HepG2 (cell line): ENCODE results near the gene ARG2. TPM values are rescaled to one million over a fixed set of nuclear protein-coding genes. Genes with fewer than 3 reads are reported as not detected.

Source experiments
- AHDC1 ChIP-seq: sonication (generic); formaldehyde crosslinking; IDR thresholded peaks from 2 replicates; pipeline ENCODE4 v1.5.1; 2020; ENCODE audit warnings: mild to moderate bottlenecking, missing genetic modification reagents, borderline replicate concordance
- DPF2 ChIP-seq: sonication (generic); formaldehyde crosslinking; IDR thresholded peaks from 2 replicates; pipeline ENCODE4 v1.4.0; 2020; ENCODE audit warnings: mild to moderate bottlenecking, low read depth, missing genetic modification reagents, borderline replicate concordance
- HBP1 ChIP-seq: IDR thresholded peaks from 2 replicates; pipeline ENCODE4 v1.6.1; 2016; ENCODE audit warnings: low read depth, control low read depth
- HDAC1 ChIP-seq: sonication (generic); formaldehyde crosslinking; IDR thresholded peaks from 2 replicates; pipeline ENCODE4 v1.5.1; 2020; ENCODE audit warnings: mild to moderate bottlenecking, missing genetic modification reagents
- HOMEZ ChIP-seq: IDR thresholded peaks from 2 replicates; pipeline ENCODE4 v1.6.1; 2016; ENCODE audit warnings: low read depth
- KDM3A ChIP-seq: IDR thresholded peaks from 2 replicates; pipeline ENCODE4 v1.6.1; 2018; ENCODE audit warnings: low read depth, missing compliant biosample characterization
- MBD4 ChIP-seq: IDR thresholded peaks from 2 replicates; pipeline ENCODE4 v1.6.1; 2012; ENCODE audit warnings: low read length, inconsistent platforms, borderline replicate concordance
- MIER2 ChIP-seq: IDR thresholded peaks from 2 replicates; pipeline ENCODE4 v1.6.1; 2016; ENCODE audit warnings: missing biosample characterization, missing genetic modification reagents
- NPAS2 ChIP-seq: sonication (generic); formaldehyde crosslinking; IDR thresholded peaks from 2 replicates; pipeline ENCODE4 v1.8.0; 2022; ENCODE audit warnings: mild to moderate bottlenecking, missing genetic modification reagents, borderline replicate concordance
- NR1H2 ChIP-seq: sonication (generic); formaldehyde crosslinking; IDR thresholded peaks from 2 replicates; pipeline ENCODE4 v1.8.1; 2022; ENCODE audit warnings: low read depth, missing genetic modification reagents, borderline replicate concordance
- NR2F1 ChIP-seq, 2 experiments: fragments of 450-650 bp in 1 of 2; formaldehyde crosslinking in 1 of 2; IDR thresholded peaks; 2 replicates each; pipeline versions ENCODE4 v1.5.0 to v1.6.1; 2016 to 2020; ENCODE audit warnings: mild to moderate bottlenecking in 1 of 2, missing compliant biosample characterization in 1 of 2, missing genetic modification reagents in 1 of 2, moderate library complexity in 1 of 2
- PCBP2 ChIP-seq: fragments of 200-400 bp; formaldehyde crosslinking; optimal IDR thresholded peaks from 2 replicates; pipeline ENCODE3; 2018; ENCODE audit warnings: low read length, low read depth; ENCODE audit not compliant: poor library complexity, severe bottlenecking
- PLSCR1 ChIP-seq: sonication (generic); formaldehyde crosslinking; IDR thresholded peaks from 2 replicates; pipeline ENCODE4 v1.5.0; 2020; ENCODE audit warnings: missing genetic modification reagents, mild to moderate bottlenecking, borderline replicate concordance
- USF2 ChIP-seq, 2 experiments: sonication (generic) in 1 of 2; formaldehyde crosslinking in 1 of 2; IDR thresholded peaks; 2 replicates each; pipeline versions ENCODE4 v1.5.1 to v1.6.1; 2011 to 2020; ENCODE audit warnings: borderline replicate concordance in 1 of 2, low read depth in 1 of 2, low read length in 1 of 2, mild to moderate bottlenecking in 1 of 2, missing genetic modification reagents in 1 of 2, moderate library complexity in 1 of 2
- ZNF225 ChIP-seq: sonication (generic); formaldehyde crosslinking; IDR thresholded peaks from 2 replicates; pipeline ENCODE4 v1.4.0; 2020; ENCODE audit warnings: mild to moderate bottlenecking, missing genetic modification reagents
- ZNF670 ChIP-seq: sonication (generic); formaldehyde crosslinking; IDR thresholded peaks from 2 replicates; pipeline ENCODE4 v1.8.0; 2022; ENCODE audit warnings: mild to moderate bottlenecking, missing genetic modification reagents, borderline replicate concordance
- ZSCAN12 ChIP-seq: sonication (generic); formaldehyde crosslinking; IDR thresholded peaks from 2 replicates; pipeline ENCODE4 v1.9.0; 2021; ENCODE audit warnings: mild to moderate bottlenecking, missing genetic modification reagents
- polyA plus RNA-seq, 8 experiments: library from polyadenylated mRNA; depleted of rRNA in 3 of 8; stranded (reverse) in 7 of 8; unstranded in 1 of 8; fragments of >200 nt; fragmentation: Illumina TruSeq in 4 of 8; extraction: Trizol in 4 of 8; gene quantifications; 2 replicates each; pipeline versions ENCODE4 v1.2.1 to v1.2.3, GENCODE V29; 2011 to 2016; ENCODE audit warnings: low read depth in 4 of 8, missing spikeins in 1 of 8, mixed read lengths in 1 of 8; ENCODE audit not compliant: insufficient read depth in 1 of 8
- total RNA-seq, 5 experiments: library from RNA; depleted of rRNA; stranded (reverse); fragments of >200 nt; fragmentation: Illumina TruSeq; extraction: Trizol; gene quantifications; 2 replicates each; pipeline ENCODE4 v1.2.3, GENCODE V29; 2016; ENCODE audit warnings: low read depth in 1 of 5

ARG2 gene
- total and polyA plus RNA-seq, 2 of the 13 experiments (the other 11 are each of a cell fraction or from before 2014, with no cell fraction given) = 37.5 to 73.6 TPM

GRCh38 chr14:67695394-67695949 is 75.8 kb downstream of the ARG2 start, which contains the start of gene RDH11 (continued):
- no peak for TF ChIP-seq PLSCR1
- no peak for TF ChIP-seq AHDC1 (CRISPR knock-in tag)
- TF ChIP-seq NR1H2 (CRISPR knock-in tag) = no peak
- TF ChIP-seq HDAC1 (CRISPR knock-in tag) = peak; percentile 48
- no peak for TF ChIP-seq ZNF670
- no peak for TF ChIP-seq NPAS2 (CRISPR knock-in tag)
- TF ChIP-seq DPF2 = no peak
- no peak for TF ChIP-seq HOMEZ
- TF ChIP-seq KDM3A (CRISPR knock-in tag) = peak; percentile 45; the same call in 1 of the 2 replicates
- no peak for TF ChIP-seq MBD4
- 0 out of 2 replicates have a peak, but pooled peaks have one; percentile 49 for TF ChIP-seq HBP1 (CRISPR knock-in tag)
- no peak for TF ChIP-seq ZSCAN12 (CRISPR knock-in tag)
- no peak for TF ChIP-seq ZNF225
- no peak for TF ChIP-seq USF2 (IDR thresholded peaks at IDR 0.05; ENCODE audit: low read depth, low read length)
- no peak for TF ChIP-seq USF2 (CRISPR knock-in tag; IDR thresholded peaks at IDR 0.05; ENCODE audit: borderline replicate concordance)
- TF ChIP-seq PCBP2 = no peak
- no peak for TF ChIP-seq MIER2 (CRISPR knock-in tag)
- no peak for TF ChIP-seq NR2F1 (CRISPR knock-in tag; IDR thresholded peaks at IDR 0.05)
